Aorta (tissue), 5 donors: Measurements from ENCODE around the gene NECTIN2. TPM values are rescaled to one million over a fixed set of nuclear protein-coding genes. Genes with fewer than 3 reads are reported as not detected.

Experiments
- ATAC-seq: fragments of 200-7000 bp; cut with Tn5 transposase; one replicate; pipeline ENCODE4 v1.9.1; 2022; ENCODE audit warnings: moderate library complexity; ENCODE audit not compliant: low FRiP score
- DNase-seq, 2 donors: peaks; one replicate each; pipeline ENCODE4 v3.0.0-alpha.2; 2020
- H3K27ac ChIP-seq, 2 donors: one replicate each; pipeline ENCODE4 v1.5.1; 2013; ENCODE audit warnings: low read length in 2 of 2, mild to moderate bottlenecking in 2 of 2, moderate library complexity in 2 of 2, control low read depth in 1 of 2, inconsistent platforms in 1 of 2, low read depth in 1 of 2
- H3K27me3 ChIP-seq, 2 donors: one replicate each; pipeline ENCODE4 v1.6.1; 2013; ENCODE audit warnings: control low read depth in 1 of 2, low read length in 1 of 2, mild to moderate bottlenecking in 1 of 2, moderate library complexity in 1 of 2; ENCODE audit not compliant: insufficient read depth in 2 of 2, control insufficient read depth in 1 of 2
- H3K36me3 ChIP-seq, 2 donors: one replicate each; pipeline ENCODE4 v1.6.1; 2013; ENCODE audit warnings: control low read depth in 1 of 2, low read length in 1 of 2, mild to moderate bottlenecking in 1 of 2; ENCODE audit not compliant: insufficient read depth in 2 of 2, control insufficient read depth in 1 of 2
- H3K4me1 ChIP-seq, 2 donors: one replicate each; pipeline ENCODE4 v1.6.1; 2013; ENCODE audit warnings: low read length in 2 of 2, control low read depth in 1 of 2, mild to moderate bottlenecking in 1 of 2, moderate library complexity in 1 of 2; ENCODE audit not compliant: insufficient read depth in 2 of 2, control insufficient read depth in 1 of 2
- H3K4me3 ChIP-seq, 2 donors: one replicate each; pipeline ENCODE4 v1.5.1; 2013; ENCODE audit warnings: low read length in 2 of 2, control low read depth in 1 of 2, mild to moderate bottlenecking in 1 of 2
- H3K9me3 ChIP-seq: one replicate; pipeline ENCODE4 v1.6.1; 2013; ENCODE audit warnings: mild to moderate bottlenecking, low read length; ENCODE audit not compliant: control insufficient read depth
- WGBS, 2 donors: extraction: QIAGEN DNeasy Blood & Tissue Kit; methylation state at CpG; one replicate each; pipeline ENCODE4 v1.1.7; 2013; 5-methylcytosine and 5-hydroxymethylcytosine counted together
- intact Hi-C, 2 donors: fragments of 100-400 bp; cut with DNase I; formaldehyde crosslinking; loops; one replicate each; pipeline versions ENCODE4 v1.14.2 to v1.15.0; 2022
- polyA plus RNA-seq, 2 donors: library from polyadenylated mRNA; stranded (reverse); fragments of 200-250 nt; gene quantifications; one replicate each; pipeline ENCODE4 v1.2.3, GENCODE V29; 2013
- total RNA-seq, 2 donors: library from RNA; stranded (reverse); fragmentation: NEBNext Ultra II Directional; extraction: Animal tissue kit (Norgen Biotek cat#: 25700); gene quantifications; one replicate each; pipeline ENCODE4 v1.2.1, GENCODE V29; 2021
- donor health status: healthy with polysubstance abuse.
- donor health status: Bipolar disorder and iron deficiency.
- donor health status: DM: no; HTN: no; CAD: no.
- donor health status: DM: no; HTN: no; CAD: no.
- donor health status: DM: yes; HTN: yes; CAD: no.

Gene NECTIN2
- total and polyA plus RNA-seq, 4 donors, result 27.8 to 97.8 (median 68.8) TPM

- H3K27me3 ChIP-seq, result no peaks in the 10 kb centered on the region
- WGBS, 2 donors, result 95 to 98% methylated on average over 14 of the region's 14 CpGs
- H3K9me3 ChIP-seq, result no peaks in the 10 kb centered on the region
- DNase-seq (no peak), ATAC-seq (no peak)
- no peak overlapping the region for H3K27ac ChIP-seq
- no peaks in the 10 kb centered on the region for H3K4me1 ChIP-seq
- intact Hi-C loops, result no loop called here
- H3K36me3 ChIP-seq, result peaks cover 2 to 7% of the 10 kb centered on the region in 2 donors
- no peak overlapping the region for H3K4me3 ChIP-seq
These were observed 25.7 kb downstream of the NECTIN2 start for GRCh38 chr19:44871809-44872208.

DNA sequence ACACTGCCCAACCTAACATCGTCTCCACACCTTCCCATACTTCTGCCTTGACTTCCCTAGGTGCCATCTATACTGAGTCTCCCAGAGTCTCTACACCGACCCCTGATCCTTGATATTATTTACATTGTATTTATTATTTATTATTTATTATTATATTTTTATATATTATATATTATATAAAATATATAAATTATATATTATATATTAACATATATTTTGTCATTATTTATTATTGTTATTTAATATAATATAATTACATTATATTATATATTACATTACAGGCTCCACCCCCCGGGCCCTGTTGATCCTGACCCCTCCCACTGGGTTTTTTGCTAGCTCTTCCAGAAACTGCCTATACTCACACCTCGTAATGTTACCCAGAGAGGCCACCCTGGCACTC is 26.6 kb downstream of the NECTIN2 start:
- intact Hi-C loops, result no loop called here
- peaks cover 2 to 7% of the 10 kb centered on the region in 2 donors for H3K36me3 ChIP-seq
- DNase-seq, result no peak
- H3K9me3 ChIP-seq, result no peaks in the 10 kb centered on the region
- no peak overlapping the region for H3K27ac ChIP-seq
- H3K4me3 ChIP-seq, result no peak overlapping the region
- H3K27me3 ChIP-seq, result no peaks in the 10 kb centered on the region
- H3K4me1 ChIP-seq, result no peaks in the 10 kb centered on the region
- ATAC-seq, result no peak
- 83 to 84% methylated on average over 4 of the region's 4 CpGs for WGBS, 2 donors

DNA sequence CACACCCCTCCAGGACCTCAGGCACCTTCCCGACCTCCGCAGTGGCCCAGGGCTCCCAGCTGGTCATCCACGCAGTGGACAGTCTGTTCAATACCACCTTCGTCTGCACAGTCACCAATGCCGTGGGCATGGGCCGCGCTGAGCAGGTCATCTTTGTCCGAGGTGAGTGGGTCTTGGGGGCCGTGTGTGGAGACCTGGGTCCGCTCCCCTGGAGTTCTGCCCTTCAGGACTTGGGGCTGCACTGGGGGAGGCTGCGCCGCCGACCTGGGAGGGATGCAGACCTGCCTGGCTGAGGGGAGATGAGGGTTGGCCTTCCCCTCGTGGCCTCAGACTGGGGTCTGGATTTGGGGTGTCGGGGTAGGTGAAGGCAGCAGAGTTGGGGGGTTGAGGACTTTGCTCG is 28.2 kb downstream of the NECTIN2 start:
- H3K27me3 ChIP-seq, result no peaks in the 10 kb centered on the region
- DNase-seq, result no peak
- no peak overlapping the region for H3K27ac ChIP-seq
- no peaks in the 10 kb centered on the region for H3K9me3 ChIP-seq
- WGBS, 2 donors, result 94% methylated on average over 15 to 16 of the region's 16 CpGs
- H3K4me3 ChIP-seq, result no peak overlapping the region
- H3K36me3 ChIP-seq, result peaks cover 2 to 7% of the 10 kb centered on the region in 2 donors
- intact Hi-C loops, result no loop called here
- no peaks in the 10 kb centered on the region for H3K4me1 ChIP-seq
- no peak for ATAC-seq

GRCh38 chr19:44875666-44876451 is 29.8 kb downstream of the NECTIN2 start:
- ATAC-seq (no peak), DNase-seq (no peak)
- no peaks in the 10 kb centered on the region for H3K4me1 ChIP-seq
- no peak overlapping the region for H3K27ac ChIP-seq
- H3K36me3 ChIP-seq, result peaks cover 2 to 7% of the 10 kb centered on the region in 2 donors
- H3K27me3 ChIP-seq, result no peaks in the 10 kb centered on the region
- 79 to 80% methylated on average over 22 of the region's 22 CpGs for WGBS, 2 donors
- no peak overlapping the region for H3K4me3 ChIP-seq
- H3K9me3 ChIP-seq, result no peaks in the 10 kb centered on the region
- intact Hi-C loops, result no loop called here

DNA sequence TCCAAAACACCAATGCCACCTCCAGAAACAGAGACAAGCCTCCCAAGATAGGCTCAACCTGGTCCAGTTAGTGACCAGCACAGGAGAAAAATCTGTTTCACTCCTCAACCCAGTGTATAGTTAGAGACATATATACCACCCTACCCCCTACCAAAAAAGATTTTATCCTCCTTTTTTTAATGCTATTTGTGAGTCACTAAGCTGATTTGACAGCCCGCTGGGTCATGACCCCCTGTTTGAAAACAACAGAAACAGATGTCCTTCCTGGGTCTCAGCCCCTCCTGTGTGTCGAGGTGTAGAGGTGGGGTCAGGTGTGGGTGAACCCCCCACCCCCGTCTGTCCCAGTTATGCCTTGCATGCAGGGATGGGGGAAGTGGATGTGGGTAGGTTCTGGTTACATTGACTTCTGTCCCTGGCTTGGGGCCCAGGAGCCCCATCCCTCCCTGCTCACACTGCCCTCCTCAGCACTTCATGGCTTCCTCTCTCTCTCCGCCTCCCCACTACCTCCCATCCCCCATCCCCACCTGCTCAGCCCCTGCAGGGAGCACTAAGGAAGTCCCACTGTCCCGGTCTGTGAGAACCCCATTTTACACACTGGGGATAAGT is 30.9 kb downstream of the NECTIN2 start:
- no peak for DNase-seq
- Histone ChIP-seq H3K9me3 (no peaks in the 10 kb centered on the region), H3K27ac (no peak overlapping the region), H3K36me3 (peaks cover 2 to 7% of the 10 kb centered on the region in 2 donors), H3K4me3 (no peak overlapping the region), H3K27me3 (no peaks in the 10 kb centered on the region), H3K4me1 (no peaks in the 10 kb centered on the region)
- intact Hi-C loops, result no loop called here
- 65 to 69% methylated on average over 4 to 5 of the region's 5 CpGs for WGBS, 2 donors
- ATAC-seq, result no peak

DNA sequence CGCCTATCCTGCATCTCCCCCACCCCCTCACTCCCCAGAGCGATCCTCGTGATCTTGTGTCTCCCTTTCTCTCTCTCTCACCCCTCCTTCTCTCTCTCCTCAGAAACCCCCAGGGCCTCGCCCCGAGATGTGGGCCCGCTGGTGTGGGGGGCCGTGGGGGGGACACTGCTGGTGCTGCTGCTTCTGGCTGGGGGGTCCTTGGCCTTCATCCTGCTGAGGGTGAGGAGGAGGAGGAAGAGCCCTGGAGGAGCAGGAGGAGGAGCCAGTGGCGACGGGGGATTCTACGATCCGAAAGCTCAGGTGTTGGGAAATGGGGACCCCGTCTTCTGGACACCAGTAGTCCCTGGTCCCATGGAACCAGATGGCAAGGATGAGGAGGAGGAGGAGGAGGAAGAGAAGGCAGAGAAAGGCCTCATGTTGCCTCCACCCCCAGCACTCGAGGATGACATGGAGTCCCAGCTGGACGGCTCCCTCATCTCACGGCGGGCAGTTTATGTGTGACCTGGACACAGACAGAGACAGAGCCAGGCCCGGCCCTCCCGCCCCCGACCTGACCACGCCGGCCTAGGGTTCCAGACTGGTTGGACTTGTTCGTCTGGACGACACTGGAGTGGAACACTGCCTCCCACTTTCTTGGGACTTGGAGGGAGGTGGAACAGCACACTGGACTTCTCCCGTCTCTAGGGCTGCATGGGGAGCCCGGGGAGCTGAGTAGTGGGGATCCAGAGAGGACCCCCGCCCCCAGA is 32.2 kb downstream of the NECTIN2 start:
- H3K27me3 ChIP-seq, result no peaks in the 10 kb centered on the region
- no peak overlapping the region for H3K4me3 ChIP-seq
- DNase-seq, result no peak
- intact Hi-C loops, result no loop called here
- no peak for ATAC-seq
- WGBS, 2 donors, result 78% methylated on average over 26 of the region's 26 CpGs
- no peaks in the 10 kb centered on the region for H3K4me1 ChIP-seq
- H3K36me3 ChIP-seq, result peaks cover 0 to 7% of the 10 kb centered on the region in 2 donors
- H3K9me3 ChIP-seq, result no peaks in the 10 kb centered on the region
- no peak overlapping the region for H3K27ac ChIP-seq

DNA sequence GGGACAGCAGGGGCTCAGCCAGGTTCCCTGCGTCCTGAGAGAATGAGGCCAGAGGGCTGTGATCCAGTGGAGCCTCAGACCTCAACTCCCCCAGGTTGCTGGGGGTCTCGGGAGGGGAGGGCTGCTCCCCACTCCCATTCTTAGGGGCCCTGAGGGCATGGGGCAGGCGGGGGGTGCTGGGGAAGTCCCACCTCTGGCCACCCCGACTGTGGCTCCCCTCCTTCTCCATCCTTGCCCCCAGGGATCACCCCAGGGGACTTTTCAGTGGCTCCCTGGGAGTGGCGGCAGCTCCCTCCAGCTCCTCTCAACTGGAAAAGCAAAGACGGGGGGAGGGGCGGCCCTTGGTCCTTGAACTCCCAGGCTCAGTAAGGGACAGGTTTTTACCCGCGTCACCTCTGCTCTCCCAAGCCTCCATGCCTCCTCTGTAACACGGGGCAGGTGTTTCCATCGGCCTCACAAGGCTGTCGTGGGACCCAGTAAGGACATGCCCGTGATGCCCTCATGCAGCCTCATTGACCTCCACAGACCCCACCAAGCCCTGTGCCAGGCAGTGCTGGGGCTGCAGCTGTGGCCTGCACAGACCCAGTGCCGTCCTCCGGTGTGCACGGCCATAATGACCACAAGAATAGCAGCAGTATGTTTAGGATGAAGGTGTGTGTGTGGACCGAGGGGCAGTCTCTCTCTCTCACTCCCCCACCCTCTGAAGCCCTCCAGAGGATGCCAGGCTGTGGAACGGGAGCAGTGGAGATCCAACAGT is 33.4 kb downstream of the NECTIN2 start:
- Histone ChIP-seq H3K27ac (no peak overlapping the region), H3K4me3 (no peak overlapping the region), H3K4me1 (no peaks in the 10 kb centered on the region), H3K36me3 (no peaks in the 10 kb centered on the region), H3K9me3 (no peaks in the 10 kb centered on the region), H3K27me3 (no peaks in the 10 kb centered on the region)
- no peak for DNase-seq
- no peak for ATAC-seq
- intact Hi-C loops, result no loop called here
- WGBS, 2 donors, result 74 to 78% methylated on average over 18 of the region's 18 CpGs

DNA sequence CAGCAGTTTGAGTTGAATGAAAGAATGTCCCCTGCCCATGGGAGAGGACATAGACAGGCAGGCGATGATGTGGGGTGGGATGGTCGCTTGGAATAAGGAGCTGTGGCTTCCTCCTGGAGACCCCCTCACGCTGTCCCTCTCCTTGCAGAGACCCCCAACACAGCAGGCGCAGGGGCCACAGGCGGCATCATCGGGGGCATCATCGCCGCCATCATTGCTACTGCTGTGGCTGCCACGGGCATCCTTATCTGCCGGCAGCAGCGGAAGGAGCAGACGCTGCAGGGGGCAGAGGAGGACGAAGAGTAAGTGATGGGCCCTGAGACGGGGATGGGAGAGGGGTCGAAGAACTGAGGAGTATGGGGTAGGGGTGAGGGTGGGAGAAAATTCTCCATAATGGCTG is 36.0 kb downstream of the NECTIN2 start:
- no peak overlapping the region for H3K27ac ChIP-seq
- no peaks in the 10 kb centered on the region for H3K4me1 ChIP-seq
- no peaks in the 10 kb centered on the region for H3K9me3 ChIP-seq
- H3K27me3 ChIP-seq, result no peaks in the 10 kb centered on the region
- WGBS, 2 donors, result 86 to 88% methylated on average over 14 to 15 of the region's 15 CpGs
- DNase-seq, result no peak
- no peak overlapping the region for H3K4me3 ChIP-seq
- intact Hi-C loops, result no loop called here
- no peaks in the 10 kb centered on the region for H3K36me3 ChIP-seq
- no peak for ATAC-seq
